Astrocyte of the spinal cord (primary cell): ENCODE data around the gene FGFR3.

Experiments
- DNase-seq: peaks from one replicate; pipeline ENCODE4 v3.0.0; 2011; ENCODE audit warnings: low read depth, low spot score
- H3K4me3 ChIP-seq: 2 replicates; pipeline ENCODE4 v1.5.1; 2011; ENCODE audit warnings: low read depth, mild to moderate bottlenecking, low read length, moderate library complexity
- CTCF ChIP-seq: IDR thresholded peaks from 2 replicates; pipeline ENCODE4 v1.5.1; 2012; ENCODE audit warnings: low read depth, mild to moderate bottlenecking, low read length, inconsistent platforms
- in situ Hi-C: cut with HindIII; loops from 2 replicates; pipeline ENCODE4 v1.10.0; 2017; ENCODE audit warnings: low sequenced_read_pairs

Gene FGFR3

GRCh38 chr4:1815096-1815996 is 22.3 kb downstream of the FGFR3 start:
- no peak for TF ChIP-seq CTCF
- H3K4me3 ChIP-seq, result no peak overlapping the region
- in situ Hi-C loops, result no loop called here
- DNase-seq, result no peak

- DNase-seq, result no peak
- no peak overlapping the region for H3K4me3 ChIP-seq
- TF ChIP-seq CTCF, result no peak
- in situ Hi-C loops, result no loop called here
Observed at GRCh38 chr4:1815997-1816860, 23.1 kb downstream of the FGFR3 start.

GRCh38 chr4:1819284-1819683 is 26.2 kb downstream of the FGFR3 start:
- in situ Hi-C loops, result no loop called here
- no peak overlapping the region for H3K4me3 ChIP-seq
- no peak for TF ChIP-seq CTCF
- DNase-seq, result no peak

GRCh38 chr4:1819816-1820215 is 26.7 kb downstream of the FGFR3 start:
- no peak for TF ChIP-seq CTCF
- in situ Hi-C loops, result no loop called here
- no peak overlapping the region for H3K4me3 ChIP-seq
- DNase-seq, result no peak

- H3K4me3 ChIP-seq, result no peak overlapping the region
- DNase-seq, result no peak
- in situ Hi-C loops, result no loop called here
- TF ChIP-seq CTCF, result no peak
Observed at GRCh38 chr4:1821679-1822567, 28.8 kb downstream of the FGFR3 start.
